GM19467 (cell line): ENCODE results near the gene MOV10L1.
"Not testable (repeated sequence)": the region's sequence is repeated elsewhere in the genome, so short reads cannot be mapped to it uniquely, and the experiment has no call there.

Experiments used
- ATAC-seq: cut with Tn5 transposase; IDR thresholded peaks from one replicate; pipeline ENCODE4 v1.9.1; 2021; ENCODE audit warnings: mild to moderate bottlenecking, moderate library complexity; ENCODE audit not compliant: unreplicated experiment

The MOV10L1 gene

GRCh38 chr22:50131894-50132293, 42.1 kb downstream of the MOV10L1 start:
- no peak for ATAC-seq

DNA sequence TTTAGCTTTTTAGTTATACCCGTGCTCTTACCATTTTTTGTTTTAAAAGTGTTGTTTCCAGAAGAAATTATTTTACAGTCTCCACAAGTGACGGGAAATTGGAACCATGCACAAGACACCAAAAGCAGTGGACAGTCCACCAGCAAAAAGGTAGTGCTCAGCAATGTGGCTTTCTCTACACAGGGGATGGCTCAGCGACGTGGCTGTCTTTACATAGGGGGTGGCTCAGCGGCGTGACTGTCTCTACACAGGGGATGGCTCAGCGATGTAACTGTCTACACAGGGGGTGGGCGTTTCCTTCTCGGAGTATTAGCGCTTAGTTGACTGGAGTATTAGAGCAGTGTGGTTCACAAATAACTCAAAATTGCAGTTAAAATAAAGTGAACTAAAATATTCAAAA, 44.7 kb downstream of the MOV10L1 start:
- no peak for ATAC-seq

- no peak for ATAC-seq
Observed at GRCh38 chr22:50136581-50137015, 46.8 kb downstream of the MOV10L1 start.

GRCh38 chr22:50137277-50137676, 47.5 kb downstream of the MOV10L1 start:
- not testable (repeated sequence) for ATAC-seq

DNA sequence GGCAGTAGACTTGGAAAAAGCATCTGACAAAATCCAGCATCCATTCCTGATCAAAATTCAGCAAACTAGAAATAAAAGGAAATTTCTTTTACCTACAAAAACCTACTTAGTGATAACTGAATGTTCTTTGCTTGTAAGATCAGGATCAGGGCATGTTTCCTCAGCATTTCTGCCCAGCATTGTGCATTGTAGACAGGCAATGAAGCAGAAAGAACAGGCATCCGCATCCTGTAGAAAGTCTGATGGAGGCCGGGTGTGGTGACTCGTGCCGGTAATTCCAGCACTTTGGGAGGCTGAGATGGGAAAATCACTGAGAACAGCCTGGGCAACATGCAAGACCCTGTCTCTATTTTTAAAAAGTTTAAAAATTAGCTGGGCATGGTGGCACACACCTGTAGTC, 48.2 kb downstream of the MOV10L1 start:
- ATAC-seq, result no peak

GRCh38 chr22:50138988-50139387, 49.2 kb downstream of the MOV10L1 start:
- no peak for ATAC-seq

GRCh38 chr22:50139843-50140415, 50.1 kb downstream of the MOV10L1 start:
- ATAC-seq, result no peak

- no peak for ATAC-seq
Observed at GRCh38 chr22:50140615-50141014, 50.8 kb downstream of the MOV10L1 start.

DNA sequence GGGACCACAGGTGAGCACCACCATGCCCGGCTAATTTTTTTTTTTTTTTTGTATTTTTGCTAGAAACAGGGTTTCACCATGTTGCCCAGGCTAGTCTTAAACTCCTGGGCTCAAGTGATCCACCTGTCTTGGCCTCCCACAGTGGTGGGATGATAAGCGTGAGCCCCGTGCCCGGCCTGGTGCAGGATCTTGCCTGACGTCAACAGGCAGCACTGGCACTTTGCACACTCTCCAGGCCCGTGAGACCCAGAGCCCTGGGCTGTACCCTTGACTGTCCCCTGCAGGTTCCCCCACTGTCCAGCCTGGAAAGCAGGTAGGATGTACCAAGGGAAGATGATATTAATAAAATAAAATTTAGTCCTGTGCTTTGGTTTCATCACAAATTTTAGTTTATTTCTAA, 51.7 kb downstream of the MOV10L1 start:
- ATAC-seq, result no peak

- no peak for ATAC-seq
Observed at GRCh38 chr22:50141891-50142363, 52.1 kb downstream of the MOV10L1 start.

DNA sequence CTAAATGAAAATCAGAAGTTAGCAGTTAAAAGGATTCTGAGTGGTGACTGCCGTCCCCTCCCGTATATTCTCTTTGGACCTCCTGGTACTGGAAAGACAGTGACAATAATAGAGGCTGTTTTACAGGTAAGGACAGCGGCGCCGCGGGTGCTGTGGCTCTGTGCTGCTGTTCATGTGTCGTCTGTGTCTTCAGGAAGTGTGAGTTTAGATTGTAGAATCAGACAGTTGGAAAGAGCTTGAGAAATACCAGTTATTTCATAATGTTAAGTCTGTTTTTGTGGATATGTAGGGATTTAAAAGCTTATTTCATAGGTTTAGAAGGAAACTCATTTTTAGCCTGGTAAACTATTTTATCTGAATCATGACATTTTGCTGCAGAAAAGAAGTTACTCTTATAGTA, 53.3 kb downstream of the MOV10L1 start:
- no peak for ATAC-seq

DNA sequence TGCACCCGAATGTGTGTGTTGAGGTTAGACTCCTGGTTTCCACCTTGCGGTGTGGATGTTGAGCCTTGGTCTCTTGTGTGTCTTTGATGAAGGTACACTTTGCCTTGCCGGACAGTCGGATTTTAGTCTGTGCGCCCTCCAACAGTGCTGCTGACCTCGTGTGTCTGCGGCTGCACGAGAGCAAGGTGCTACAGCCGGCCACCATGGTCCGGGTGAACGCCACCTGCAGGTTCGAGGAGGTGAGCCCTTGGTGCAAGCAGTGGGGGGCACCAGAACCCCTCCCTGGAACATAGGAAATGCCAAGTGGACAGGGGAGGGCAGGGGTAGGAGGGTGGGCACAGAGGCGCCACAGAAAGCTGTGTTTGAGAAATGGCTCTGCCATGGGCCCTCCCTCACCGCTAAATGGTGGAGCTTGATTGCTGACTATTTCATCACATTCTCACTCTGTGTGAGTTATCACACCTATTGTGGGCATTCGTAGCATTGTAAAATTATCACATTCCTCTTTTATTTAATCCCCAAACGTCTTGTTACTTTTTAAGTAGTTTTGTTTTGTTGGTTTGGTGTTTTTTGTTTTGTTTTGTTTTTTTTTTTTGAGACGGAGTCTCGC, 54.3 kb downstream of the MOV10L1 start:
- ATAC-seq, result no peak

DNA sequence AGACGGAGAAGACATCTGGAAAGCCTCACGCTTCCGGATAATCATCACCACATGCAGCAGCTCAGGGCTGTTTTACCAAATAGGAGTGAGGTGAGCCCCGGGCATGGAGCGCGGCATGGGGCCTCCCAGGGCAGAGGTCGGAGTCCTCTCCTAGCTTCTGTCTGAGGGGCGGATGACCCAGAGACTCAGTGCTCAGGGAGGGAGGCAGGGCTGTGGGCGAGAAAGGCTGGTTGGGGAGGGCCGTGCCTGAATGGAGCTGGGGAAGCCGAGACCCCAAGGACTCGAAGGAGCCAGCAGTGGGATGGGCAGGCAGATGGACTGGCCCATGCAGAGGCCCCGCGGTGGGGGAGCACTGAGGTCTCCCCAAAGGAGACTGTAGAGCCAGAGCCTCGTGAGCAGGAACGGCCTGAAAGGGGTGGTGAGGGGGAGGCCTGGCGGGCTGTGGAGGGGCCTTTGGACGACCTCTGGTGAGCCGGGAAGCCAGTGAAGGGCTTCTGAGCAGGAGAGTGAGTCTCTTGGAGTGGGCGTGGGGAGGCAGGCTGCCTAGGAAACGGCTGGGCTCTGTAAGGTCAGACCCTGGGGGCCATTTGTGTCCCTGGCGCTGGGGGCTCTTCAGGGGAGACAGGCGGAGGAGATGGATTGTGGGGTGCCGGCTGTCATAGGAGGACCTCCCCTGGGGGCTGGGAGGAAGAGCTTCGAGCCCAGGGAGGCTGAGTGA, 56.1 kb downstream of the MOV10L1 start:
- no peak for ATAC-seq

GRCh38 chr22:50146439-50147238, 56.8 kb downstream of the MOV10L1 start:
- ATAC-seq, result no peak

DNA sequence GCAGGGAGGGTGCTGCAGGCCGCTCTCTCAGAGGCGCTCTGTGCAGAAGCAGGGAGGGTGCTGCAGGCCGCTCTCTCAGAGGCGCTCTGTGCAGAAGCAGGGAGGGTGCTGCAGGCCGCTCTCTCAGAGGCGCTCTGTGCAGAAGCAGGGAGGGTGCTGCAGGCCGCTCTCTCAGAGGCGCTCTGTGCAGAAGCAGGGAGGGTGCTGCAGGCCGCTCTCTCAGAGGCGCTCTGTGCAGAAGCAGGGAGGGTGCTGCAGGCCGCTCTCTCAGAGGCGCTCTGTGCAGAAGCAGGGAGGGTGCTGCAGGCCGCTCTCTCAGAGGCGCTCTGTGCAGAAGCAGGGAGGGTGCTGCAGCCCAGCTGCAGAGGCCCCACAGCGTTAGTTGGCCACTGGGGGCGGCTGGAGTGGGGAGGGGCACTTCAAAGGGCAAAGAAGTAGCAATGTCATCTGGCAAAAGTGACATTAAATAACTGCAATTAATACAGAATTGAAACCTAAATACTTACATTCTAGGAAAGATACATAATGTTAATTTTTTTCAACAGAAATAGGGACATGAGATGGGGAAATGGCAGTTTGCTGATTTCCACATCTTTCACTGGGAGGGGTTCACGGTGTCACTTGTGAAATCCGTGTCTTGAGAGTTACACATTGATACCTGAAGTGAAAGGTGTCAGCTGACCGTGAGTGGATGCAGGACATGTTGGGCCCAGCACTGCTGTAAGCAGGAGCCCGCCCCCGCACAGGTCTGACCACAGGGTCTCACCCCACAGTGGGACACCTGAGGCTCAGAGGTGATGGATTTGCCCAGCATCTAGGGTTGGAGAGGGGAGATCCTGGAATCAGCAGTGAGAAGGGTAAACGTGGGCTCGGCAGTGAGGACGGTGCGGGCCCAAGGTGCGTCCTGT, 57.7 kb downstream of the MOV10L1 start:
- not testable (repeated sequence) for ATAC-seq

GRCh38 chr22:50148166-50148500, 58.3 kb downstream of the MOV10L1 start:
- ATAC-seq, result no peak

- ATAC-seq, result no peak
Observed at GRCh38 chr22:50148991-50149721, 59.4 kb downstream of the MOV10L1 start.

GRCh38 chr22:50150161-50151129, 60.6 kb downstream of the MOV10L1 start:
- ATAC-seq, result no peak
